HL-60 (cell line): ENCODE data around the gene DPH1.
A peak's percentile ranks its signal among the peaks of the same experiment; 100 is the strongest.

ENCODE experiments used
- DNase-seq, 2 experiments: peaks; one replicate each; pipeline ENCODE4 v3.0.0-alpha.2; 2010 to 2020; ENCODE audit warnings: low read depth in 1 of 2, low spot score in 1 of 2
- H3K27ac ChIP-seq: fragments of 250-450 bp; sonication (Bioruptor Pico); replicated peaks from 2 replicates; pipeline ENCODE4 v1.5.1; 2020; ENCODE audit warnings: mild to moderate bottlenecking, moderate library complexity
- H3K27me3 ChIP-seq: fragments of 250-450 bp; sonication (Bioruptor Pico); 2 replicates; pipeline ENCODE4 v1.5.1; 2021; ENCODE audit warnings: mild to moderate bottlenecking, moderate library complexity; ENCODE audit not compliant: insufficient read depth, poor library complexity, severe bottlenecking
- H3K4me3 ChIP-seq: replicated peaks from 2 replicates; pipeline ENCODE4 v1.5.1; 2011; ENCODE audit warnings: mild to moderate bottlenecking, control low read depth, low read length; ENCODE audit not compliant: insufficient read depth
- GABPA ChIP-seq: IDR thresholded peaks from 2 replicates; pipeline ENCODE4 v1.6.1; 2012; ENCODE audit warnings: low read depth
- POLR2AphosphoS5 ChIP-seq: IDR thresholded peaks from 2 replicates; pipeline ENCODE4 v1.6.1; 2012; ENCODE audit warnings: low read depth
- SPI1 ChIP-seq: IDR thresholded peaks from 2 replicates; pipeline ENCODE4 v1.6.1; 2012; ENCODE audit warnings: low read depth, mild to moderate bottlenecking, borderline replicate concordance
- TF ChIP-seq, protein P1 (sequence below): IDR thresholded peaks from 2 replicates; pipeline ENCODE4 v1.6.1; 2012; ENCODE audit warnings: low read depth; ENCODE audit not compliant: insufficient replicate concordance
- TF ChIP-seq, protein P2 (sequence below): IDR thresholded peaks from one replicate; pipeline ENCODE4 v1.5.1; 2011; ENCODE audit warnings: low read length, control low read depth, inconsistent platforms; ENCODE audit not compliant: insufficient read depth

The DPH1 gene

DNA sequence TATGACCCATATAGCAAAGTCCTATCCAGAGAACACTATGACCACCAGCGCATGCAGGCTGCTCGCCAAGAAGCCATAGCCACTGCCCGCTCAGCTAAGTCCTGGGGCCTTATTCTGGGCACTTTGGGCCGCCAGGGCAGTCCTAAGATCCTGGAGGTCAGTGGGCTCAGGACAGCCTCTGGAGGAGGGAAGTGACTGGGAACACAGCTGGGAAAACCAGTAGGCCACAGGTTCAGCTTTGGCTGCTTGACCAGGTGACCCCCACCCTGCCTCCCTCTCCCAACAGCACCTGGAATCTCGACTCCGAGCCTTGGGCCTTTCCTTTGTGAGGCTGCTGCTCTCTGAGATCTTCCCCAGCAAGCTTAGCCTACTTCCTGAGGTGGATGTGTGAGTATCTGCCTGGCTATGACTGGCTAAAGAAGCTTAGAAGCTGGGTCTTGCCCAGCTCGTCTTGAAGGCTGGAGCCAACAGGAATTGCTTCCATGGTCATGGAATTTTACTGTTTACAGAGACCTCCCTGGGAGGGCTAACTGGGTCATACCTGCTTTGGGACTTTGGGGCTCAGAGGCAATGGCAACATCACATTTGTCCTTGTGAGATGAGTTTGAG, 10.4 kb downstream of the DPH1 start:
- DNase-seq = no peak
- no peaks in the 10 kb centered on the region for H3K27me3 ChIP-seq
- TF ChIP-seq, protein P1, sequence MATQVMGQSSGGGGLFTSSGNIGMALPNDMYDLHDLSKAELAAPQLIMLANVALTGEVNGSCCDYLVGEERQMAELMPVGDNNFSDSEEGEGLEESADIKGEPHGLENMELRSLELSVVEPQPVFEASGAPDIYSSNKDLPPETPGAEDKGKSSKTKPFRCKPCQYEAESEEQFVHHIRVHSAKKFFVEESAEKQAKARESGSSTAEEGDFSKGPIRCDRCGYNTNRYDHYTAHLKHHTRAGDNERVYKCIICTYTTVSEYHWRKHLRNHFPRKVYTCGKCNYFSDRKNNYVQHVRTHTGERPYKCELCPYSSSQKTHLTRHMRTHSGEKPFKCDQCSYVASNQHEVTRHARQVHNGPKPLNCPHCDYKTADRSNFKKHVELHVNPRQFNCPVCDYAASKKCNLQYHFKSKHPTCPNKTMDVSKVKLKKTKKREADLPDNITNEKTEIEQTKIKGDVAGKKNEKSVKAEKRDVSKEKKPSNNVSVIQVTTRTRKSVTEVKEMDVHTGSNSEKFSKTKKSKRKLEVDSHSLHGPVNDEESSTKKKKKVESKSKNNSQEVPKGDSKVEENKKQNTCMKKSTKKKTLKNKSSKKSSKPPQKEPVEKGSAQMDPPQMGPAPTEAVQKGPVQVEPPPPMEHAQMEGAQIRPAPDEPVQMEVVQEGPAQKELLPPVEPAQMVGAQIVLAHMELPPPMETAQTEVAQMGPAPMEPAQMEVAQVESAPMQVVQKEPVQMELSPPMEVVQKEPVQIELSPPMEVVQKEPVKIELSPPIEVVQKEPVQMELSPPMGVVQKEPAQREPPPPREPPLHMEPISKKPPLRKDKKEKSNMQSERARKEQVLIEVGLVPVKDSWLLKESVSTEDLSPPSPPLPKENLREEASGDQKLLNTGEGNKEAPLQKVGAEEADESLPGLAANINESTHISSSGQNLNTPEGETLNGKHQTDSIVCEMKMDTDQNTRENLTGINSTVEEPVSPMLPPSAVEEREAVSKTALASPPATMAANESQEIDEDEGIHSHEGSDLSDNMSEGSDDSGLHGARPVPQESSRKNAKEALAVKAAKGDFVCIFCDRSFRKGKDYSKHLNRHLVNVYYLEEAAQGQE = no peak
- TF ChIP-seq GABPA (no peak), POLR2AphosphoS5 (no peak), SPI1 (no peak)
- TF ChIP-seq, protein P2, sequence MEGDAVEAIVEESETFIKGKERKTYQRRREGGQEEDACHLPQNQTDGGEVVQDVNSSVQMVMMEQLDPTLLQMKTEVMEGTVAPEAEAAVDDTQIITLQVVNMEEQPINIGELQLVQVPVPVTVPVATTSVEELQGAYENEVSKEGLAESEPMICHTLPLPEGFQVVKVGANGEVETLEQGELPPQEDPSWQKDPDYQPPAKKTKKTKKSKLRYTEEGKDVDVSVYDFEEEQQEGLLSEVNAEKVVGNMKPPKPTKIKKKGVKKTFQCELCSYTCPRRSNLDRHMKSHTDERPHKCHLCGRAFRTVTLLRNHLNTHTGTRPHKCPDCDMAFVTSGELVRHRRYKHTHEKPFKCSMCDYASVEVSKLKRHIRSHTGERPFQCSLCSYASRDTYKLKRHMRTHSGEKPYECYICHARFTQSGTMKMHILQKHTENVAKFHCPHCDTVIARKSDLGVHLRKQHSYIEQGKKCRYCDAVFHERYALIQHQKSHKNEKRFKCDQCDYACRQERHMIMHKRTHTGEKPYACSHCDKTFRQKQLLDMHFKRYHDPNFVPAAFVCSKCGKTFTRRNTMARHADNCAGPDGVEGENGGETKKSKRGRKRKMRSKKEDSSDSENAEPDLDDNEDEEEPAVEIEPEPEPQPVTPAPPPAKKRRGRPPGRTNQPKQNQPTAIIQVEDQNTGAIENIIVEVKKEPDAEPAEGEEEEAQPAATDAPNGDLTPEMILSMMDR = no peak
- no peak overlapping the region for H3K27ac ChIP-seq
- no peak overlapping the region for H3K4me3 ChIP-seq

DNA sequence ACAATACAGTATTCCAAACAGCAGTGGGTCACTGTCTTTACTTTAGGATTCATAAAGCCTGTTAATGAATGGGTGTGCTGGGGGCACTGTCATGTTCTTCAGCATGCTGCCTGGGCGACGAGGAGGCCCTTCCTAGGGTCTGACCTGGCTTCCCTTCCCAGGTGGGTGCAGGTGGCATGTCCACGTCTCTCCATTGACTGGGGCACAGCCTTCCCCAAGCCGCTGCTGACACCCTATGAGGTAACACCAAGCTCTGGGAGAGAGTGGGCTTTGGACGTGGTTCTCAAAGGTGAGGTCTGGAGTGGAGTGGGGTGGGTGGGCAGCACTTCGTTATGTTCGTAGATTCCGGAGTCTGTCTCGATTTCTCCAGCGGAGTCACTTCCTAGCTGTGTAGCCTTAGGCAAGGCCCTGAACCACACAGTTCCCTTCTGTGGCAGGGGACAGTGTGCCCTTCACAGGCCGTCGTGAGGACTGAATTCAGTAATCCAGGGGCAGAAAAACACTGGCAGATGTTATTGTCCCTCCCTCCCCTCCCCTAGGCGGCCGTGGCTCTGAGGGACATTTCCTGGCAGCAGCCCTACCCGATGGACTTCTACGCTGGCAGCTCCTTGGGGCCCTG, 11.1 kb downstream of the DPH1 start:
- no peak overlapping the region for H3K4me3 ChIP-seq
- H3K27me3 ChIP-seq = no peaks in the 10 kb centered on the region
- H3K27ac ChIP-seq = no peak overlapping the region
- TF ChIP-seq, protein P1 = no peak
- TF ChIP-seq, protein P2 = no peak
- TF ChIP-seq GABPA = no peak
- no peak for TF ChIP-seq POLR2AphosphoS5
- TF ChIP-seq SPI1 = no peak
- DNase-seq = no peak

DNA sequence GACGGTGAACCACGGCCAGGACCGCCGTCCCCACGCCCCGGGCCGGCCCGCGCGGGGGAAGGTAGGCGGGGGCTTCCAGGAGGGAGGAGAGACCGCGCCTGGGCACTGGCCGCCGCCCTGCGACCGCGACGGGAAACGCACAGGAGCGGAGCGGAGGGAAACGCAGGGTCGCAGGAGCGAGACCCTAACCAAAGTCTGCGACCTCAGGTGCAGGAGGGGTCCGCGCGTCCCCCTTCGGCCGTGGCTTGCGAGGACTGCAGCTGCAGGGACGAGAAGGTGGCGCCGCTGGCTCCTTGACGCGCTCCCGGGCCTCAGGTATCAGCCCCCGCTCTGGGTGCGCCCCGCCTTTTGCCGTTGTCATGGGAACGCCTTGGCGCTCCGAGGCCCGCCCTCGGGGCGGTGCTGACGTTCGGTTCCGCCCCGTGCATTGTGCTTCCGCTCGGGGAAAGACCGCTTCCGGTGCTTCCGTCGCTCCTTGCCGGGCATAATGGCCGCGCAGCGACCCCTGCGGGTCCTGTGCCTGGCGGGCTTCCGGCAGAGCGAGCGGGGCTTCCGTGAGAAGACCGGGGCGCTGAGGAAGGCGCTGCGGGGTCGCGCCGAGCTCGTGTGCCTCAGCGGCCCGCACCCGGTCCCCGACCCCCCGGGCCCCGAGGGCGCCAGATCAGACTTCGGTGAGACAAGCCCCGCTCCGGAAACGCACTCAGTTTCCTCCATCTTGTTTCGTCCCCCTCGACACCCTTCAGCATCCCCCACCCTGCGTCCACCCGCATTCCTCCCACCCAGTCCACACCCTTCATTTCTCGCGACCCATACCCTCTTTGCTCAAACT, 11.8 kb downstream of the DPH1 start, which contains the start of gene OVCA2:
OVCA2 (plus strand) TSS at position 462 of the 829 bp plus-strand sequence; CDS start at position 488, 26 bp downstream.
- TF ChIP-seq POLR2AphosphoS5 (peak; percentile 60), SPI1 (0 out of 2 replicates have a peak, but pooled peaks have one; percentile 7), GABPA (peak; percentile 93)
- TF ChIP-seq, protein P1 = peak; percentile 54
- TF ChIP-seq, protein P2 = no peak
- Histone ChIP-seq H3K27ac (peak within 1 kb of the TSS; percentile 82), H3K4me3 (peak within 1 kb of the TSS; percentile 65), H3K27me3 (no peaks in the 10 kb centered on the region)
- DNase-seq = peak; percentile 74 to 79
